Lower lobe of right lung (tissue), 2 donors: ENCODE results near the gene FAM13C. TPM values are rescaled to one million over a fixed set of nuclear protein-coding genes. Genes with fewer than 3 reads are reported as not detected.
A peak's percentile ranks its signal among the peaks of the same experiment; 100 is the strongest.

Source experiments
- ATAC-seq, 2 donors: fragments of 200-7000 bp; cut with Tn5 transposase; one replicate each; pipeline ENCODE4 v1.9.1; 2020 to 2022; ENCODE audit warnings: mild to moderate bottlenecking in 2 of 2, moderate library complexity in 2 of 2
- DNase-seq: peaks from one replicate; pipeline ENCODE4 v3.0.0-alpha.2; 2020
- H3K27ac ChIP-seq: fragments of 200-600 bp; one replicate; pipeline ENCODE4 v1.8.0; 2022
- H3K27me3 ChIP-seq: fragments of 200-600 bp; one replicate; pipeline ENCODE4 v1.8.0; 2022; ENCODE audit warnings: low read depth
- H3K36me3 ChIP-seq: fragments of 200-600 bp; one replicate; pipeline ENCODE4 v1.8.0; 2022; ENCODE audit warnings: mild to moderate bottlenecking
- H3K4me1 ChIP-seq: fragments of 200-600 bp; one replicate; pipeline ENCODE4 v1.8.0; 2022
- H3K4me3 ChIP-seq: fragments of 200-600 bp; one replicate; pipeline ENCODE4 v1.8.0; 2022; ENCODE audit warnings: mild to moderate bottlenecking
- H3K9me3 ChIP-seq: fragments of 200-600 bp; one replicate; pipeline ENCODE4 v1.8.0; 2022
- CTCF ChIP-seq: fragments of 200-600 bp; IDR thresholded peaks from one replicate; pipeline ENCODE4 v1.8.0; 2022; ENCODE audit warnings: antibody characterized with exemption, mild to moderate bottlenecking
- intact Hi-C: fragments of 100-400 bp; cut with DNase I; formaldehyde crosslinking; loops from one replicate; pipeline ENCODE4 v1.11.0; 2022
- total RNA-seq: library from RNA; stranded (reverse); fragmentation: NEBNext Ultra II Directional; extraction: Animal tissue kit (Norgen Biotek cat#: 25700); gene quantifications from one replicate; pipeline ENCODE4 v1.2.1, GENCODE V29; 2021
- donor health status: DM: no; HTN: yes; CAD: no; lungs with severe emphysema.

Gene FAM13C
- total RNA-seq, 1 donor from 2014 or later = 13.9 TPM

- DNase-seq (no peak), ATAC-seq (no peak)
- H3K4me3 ChIP-seq = no peak overlapping the region
- H3K4me1 ChIP-seq = no peaks in the 10 kb centered on the region
- no peak overlapping the region for H3K27ac ChIP-seq
- H3K27me3 ChIP-seq = no peaks in the 10 kb centered on the region
- intact Hi-C loops = no loop called here
- no peaks in the 10 kb centered on the region for H3K9me3 ChIP-seq
- no peak for TF ChIP-seq CTCF
- H3K36me3 ChIP-seq = no peaks in the 10 kb centered on the region
These were observed 12.6 kb upstream of the FAM13C start for GRCh38 chr10:59374916-59375315.

- no peak overlapping the region for H3K27ac ChIP-seq
- no peak for TF ChIP-seq CTCF
- H3K4me1 ChIP-seq = no peaks in the 10 kb centered on the region
- DNase-seq (no peak), ATAC-seq (no peak)
- H3K4me3 ChIP-seq = no peak overlapping the region
- H3K36me3 ChIP-seq = no peaks in the 10 kb centered on the region
- H3K9me3 ChIP-seq = no peaks in the 10 kb centered on the region
- intact Hi-C loops = no loop called here
- no peaks in the 10 kb centered on the region for H3K27me3 ChIP-seq
These were observed 10.7 kb upstream of the FAM13C start for GRCh38 chr10:59373071-59373470.

- no peak for DNase-seq
- no peak for ATAC-seq
- TF ChIP-seq CTCF = no peak
- Histone ChIP-seq H3K4me3 (no peak overlapping the region), H3K27me3 (no peaks in the 10 kb centered on the region), H3K36me3 (no peaks in the 10 kb centered on the region), H3K27ac (no peak overlapping the region), H3K9me3 (no peaks in the 10 kb centered on the region), H3K4me1 (no peaks in the 10 kb centered on the region)
- intact Hi-C loops = no loop called here
These were observed 10.2 kb upstream of the FAM13C start for GRCh38 chr10:59372543-59372942.

- no peak for TF ChIP-seq CTCF
- H3K9me3 ChIP-seq = no peaks in the 10 kb centered on the region
- intact Hi-C loops = no loop called here
- peaks cover 15% of the 10 kb centered on the region for H3K4me1 ChIP-seq
- H3K27me3 ChIP-seq = no peaks in the 10 kb centered on the region
- H3K4me3 ChIP-seq = no peak overlapping the region
- H3K36me3 ChIP-seq = no peaks in the 10 kb centered on the region
- no peak for ATAC-seq
- no peak overlapping the region for H3K27ac ChIP-seq
- DNase-seq = no peak
These were observed 3.9 kb upstream of the FAM13C start for GRCh38 chr10:59366290-59366689.

GRCh38 chr10:59363446-59363958, 1.2 kb upstream of the FAM13C start:
- Histone ChIP-seq H3K4me1 (peaks cover 32% of the 10 kb centered on the region), H3K27me3 (no peaks in the 10 kb centered on the region), H3K4me3 (peak overlapping the region; percentile 60), H3K27ac (peak overlapping the region; percentile 84), H3K36me3 (no peaks in the 10 kb centered on the region), H3K9me3 (no peaks in the 10 kb centered on the region)
- intact Hi-C loops = no loop called here
- no peak for TF ChIP-seq CTCF
- no peak for ATAC-seq
- no peak for DNase-seq

GRCh38 chr10:59362959-59363381, 621 bp upstream of the FAM13C start:
- Histone ChIP-seq H3K36me3 (no peaks in the 10 kb centered on the region), H3K9me3 (no peaks in the 10 kb centered on the region), H3K4me3 (peak overlapping the region; percentile 60), H3K27me3 (no peaks in the 10 kb centered on the region), H3K4me1 (peaks cover 32% of the 10 kb centered on the region), H3K27ac (peak overlapping the region; percentile 84)
- no peak for TF ChIP-seq CTCF
- ATAC-seq = peak; percentile 85 to 90
- intact Hi-C loops = no loop called here
- DNase-seq = peak; percentile 58
